ENCODE measurements around the gene MAL. TPM values are rescaled to one million over a fixed set of nuclear protein-coding genes. Genes with fewer than 3 reads are reported as not detected.

MAL gene
- total RNA-seq, 1 experiment from 2014 or later, result 0.22 TPM

DNA sequence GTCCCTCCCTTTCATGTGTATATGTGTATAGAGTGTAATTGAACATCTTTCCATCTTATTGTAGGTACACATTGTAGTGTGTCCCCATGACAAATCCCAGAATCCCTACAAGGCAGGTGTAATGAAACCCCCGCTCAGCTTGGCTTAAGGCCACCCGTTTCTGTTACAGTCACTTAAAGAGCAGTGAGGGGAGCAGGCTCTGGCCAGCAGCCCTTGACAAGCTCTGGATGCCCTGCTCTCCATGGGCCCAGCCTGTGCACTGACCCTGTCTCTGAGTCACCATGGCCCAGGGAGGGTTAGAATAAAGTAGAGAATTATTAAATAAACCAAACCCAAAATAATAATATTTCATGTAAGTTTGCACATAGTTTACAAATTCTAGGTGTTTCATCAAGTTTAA, 17.2 kb upstream of the MAL start (continued):
- TF ChIP-seq EMX1 (CRISPR knock-in tag; IDR thresholded peaks at IDR 0.05) (no peak), NR2C2 (CRISPR knock-in tag; IDR thresholded peaks at IDR 0.05) (no peak), SMAD3 (CRISPR knock-in tag; IDR thresholded peaks at IDR 0.05; ENCODE audit: borderline replicate concordance) (no peak), CREB1 (CRISPR knock-in tag; IDR thresholded peaks at IDR 0.05) (no peak), ZNF423 (CRISPR knock-in tag; IDR thresholded peaks at IDR 0.05) (no peak), JUN (CRISPR knock-in tag; IDR thresholded peaks at IDR 0.05) (no peak), MXD4 (CRISPR knock-in tag; IDR thresholded peaks at IDR 0.05; ENCODE audit: borderline replicate concordance) (no peak)
- TF ChIP-seq, protein P1, sequence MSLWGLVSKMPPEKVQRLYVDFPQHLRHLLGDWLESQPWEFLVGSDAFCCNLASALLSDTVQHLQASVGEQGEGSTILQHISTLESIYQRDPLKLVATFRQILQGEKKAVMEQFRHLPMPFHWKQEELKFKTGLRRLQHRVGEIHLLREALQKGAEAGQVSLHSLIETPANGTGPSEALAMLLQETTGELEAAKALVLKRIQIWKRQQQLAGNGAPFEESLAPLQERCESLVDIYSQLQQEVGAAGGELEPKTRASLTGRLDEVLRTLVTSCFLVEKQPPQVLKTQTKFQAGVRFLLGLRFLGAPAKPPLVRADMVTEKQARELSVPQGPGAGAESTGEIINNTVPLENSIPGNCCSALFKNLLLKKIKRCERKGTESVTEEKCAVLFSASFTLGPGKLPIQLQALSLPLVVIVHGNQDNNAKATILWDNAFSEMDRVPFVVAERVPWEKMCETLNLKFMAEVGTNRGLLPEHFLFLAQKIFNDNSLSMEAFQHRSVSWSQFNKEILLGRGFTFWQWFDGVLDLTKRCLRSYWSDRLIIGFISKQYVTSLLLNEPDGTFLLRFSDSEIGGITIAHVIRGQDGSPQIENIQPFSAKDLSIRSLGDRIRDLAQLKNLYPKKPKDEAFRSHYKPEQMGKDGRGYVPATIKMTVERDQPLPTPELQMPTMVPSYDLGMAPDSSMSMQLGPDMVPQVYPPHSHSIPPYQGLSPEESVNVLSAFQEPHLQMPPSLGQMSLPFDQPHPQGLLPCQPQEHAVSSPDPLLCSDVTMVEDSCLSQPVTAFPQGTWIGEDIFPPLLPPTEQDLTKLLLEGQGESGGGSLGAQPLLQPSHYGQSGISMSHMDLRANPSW (CRISPR knock-in tag; conservative IDR thresholded peaks at IDR 0.05; ENCODE audit: low read depth), result no peak
- TF ChIP-seq, protein P2, sequence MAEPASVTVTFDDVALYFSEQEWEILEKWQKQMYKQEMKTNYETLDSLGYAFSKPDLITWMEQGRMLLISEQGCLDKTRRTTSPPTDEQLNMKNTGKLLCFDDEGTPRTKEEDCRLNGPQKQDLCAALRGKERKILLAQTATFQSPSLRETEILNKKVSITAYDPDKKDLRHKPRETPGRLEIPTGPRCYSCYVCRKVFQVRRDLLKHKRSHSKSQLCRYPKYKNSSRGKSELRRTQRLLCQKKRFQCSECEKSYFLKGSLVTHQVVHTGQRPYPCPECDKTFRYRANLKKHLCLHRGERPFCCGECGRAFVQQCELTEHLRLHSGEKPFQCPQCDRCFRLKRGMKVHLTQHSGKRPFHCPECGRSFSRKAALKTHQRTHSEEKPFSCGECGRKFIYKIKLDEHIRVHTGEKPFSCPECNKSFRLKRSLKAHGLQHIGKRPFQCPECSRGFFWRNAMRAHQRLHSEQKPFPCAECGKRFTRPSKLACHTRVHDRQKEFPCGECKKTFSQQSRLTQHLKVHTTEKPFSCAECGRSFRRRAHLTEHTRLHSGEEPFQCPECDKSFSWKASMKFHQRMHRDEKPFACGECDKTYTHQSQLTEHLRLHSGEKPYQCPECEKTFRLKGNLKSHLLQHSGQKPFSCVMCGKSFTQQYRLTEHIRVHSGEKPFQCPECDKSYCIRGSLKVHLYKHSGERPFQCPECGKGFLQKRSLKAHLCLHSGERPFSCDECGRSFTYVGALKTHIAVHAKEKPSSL (CRISPR knock-in tag; conservative IDR thresholded peaks at IDR 0.05), result no peak

DNA sequence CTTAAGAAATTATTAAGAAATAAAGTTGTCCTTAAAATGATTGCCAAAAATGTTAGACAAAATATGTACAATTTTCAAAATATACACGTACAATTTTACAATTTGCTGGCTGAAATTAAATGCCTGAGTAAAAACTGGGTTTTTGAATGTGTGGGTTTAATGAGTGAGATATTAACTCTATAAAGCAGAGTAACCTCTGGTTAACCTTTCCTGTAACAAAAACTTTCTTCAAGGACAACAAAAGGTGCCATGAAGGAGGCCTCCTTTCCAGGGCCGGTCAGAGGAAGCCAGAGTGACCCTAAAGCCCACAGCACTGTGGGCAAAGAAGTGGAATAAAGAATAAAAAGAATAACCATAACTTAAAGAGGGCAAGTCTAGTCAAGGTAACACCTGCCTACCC, 16.5 kb upstream of the MAL start:
- Mint-ChIP-seq H3K27me3 (ENCODE audit: low read depth) (no peaks in the 10 kb centered on the region), H3K27ac (no peak overlapping the region), H3K4me3 (no peak overlapping the region), H3K9me3 (no peaks in the 10 kb centered on the region), H3K36me3 (no peaks in the 10 kb centered on the region), H3K4me1 (peaks cover 16% of the 10 kb centered on the region)
- no peak for DNase-seq (ENCODE audit: low spot score)
- ChIA-PET CTCF (interaction anchor here (0.8 to 1.9 kb wide), 4 partner anchors 10 to 71 kb away, joined by 3 to 8 read pairs (median 4); no protein-coding TSS in a partner anchor), POLR2A (interaction anchor here (1.9 kb wide), 1 partner anchor 13 kb away, joined by 4 read pairs; no protein-coding TSS in a partner anchor)
- no peak for ATAC-seq
- TF ChIP-seq FOXJ3 (CRISPR knock-in tag; IDR thresholded peaks at IDR 0.05; ENCODE audit: borderline replicate concordance), result no peak
- no peak for TF ChIP-seq ZNF396 (CRISPR knock-in tag; IDR thresholded peaks at IDR 0.05; ENCODE audit: borderline replicate concordance)
- no peak for TF ChIP-seq ATF1 (CRISPR knock-in tag; IDR thresholded peaks at IDR 0.05)
- no peak for TF ChIP-seq ZNF263 (CRISPR knock-in tag; IDR thresholded peaks at IDR 0.05; ENCODE audit: low read depth)
- TF ChIP-seq NFE2L1 (CRISPR knock-in tag; IDR thresholded peaks at IDR 0.05), result no peak
- no peak for TF ChIP-seq ZNF232 (CRISPR knock-in tag; IDR thresholded peaks at IDR 0.05)
- TF ChIP-seq OVOL2 (CRISPR knock-in tag; IDR thresholded peaks at IDR 0.05; ENCODE audit: borderline replicate concordance), result no peak
- TF ChIP-seq, protein P3, sequence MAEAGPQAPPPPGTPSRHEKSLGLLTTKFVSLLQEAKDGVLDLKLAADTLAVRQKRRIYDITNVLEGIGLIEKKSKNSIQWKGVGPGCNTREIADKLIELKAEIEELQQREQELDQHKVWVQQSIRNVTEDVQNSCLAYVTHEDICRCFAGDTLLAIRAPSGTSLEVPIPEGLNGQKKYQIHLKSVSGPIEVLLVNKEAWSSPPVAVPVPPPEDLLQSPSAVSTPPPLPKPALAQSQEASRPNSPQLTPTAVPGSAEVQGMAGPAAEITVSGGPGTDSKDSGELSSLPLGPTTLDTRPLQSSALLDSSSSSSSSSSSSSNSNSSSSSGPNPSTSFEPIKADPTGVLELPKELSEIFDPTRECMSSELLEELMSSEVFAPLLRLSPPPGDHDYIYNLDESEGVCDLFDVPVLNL (CRISPR knock-in tag; IDR thresholded peaks at IDR 0.05; ENCODE audit: borderline replicate concordance, low read depth), result no peak
- TF ChIP-seq, protein P1 (CRISPR knock-in tag; conservative IDR thresholded peaks at IDR 0.05; ENCODE audit: low read depth), result no peak
- TF ChIP-seq, protein P4, sequence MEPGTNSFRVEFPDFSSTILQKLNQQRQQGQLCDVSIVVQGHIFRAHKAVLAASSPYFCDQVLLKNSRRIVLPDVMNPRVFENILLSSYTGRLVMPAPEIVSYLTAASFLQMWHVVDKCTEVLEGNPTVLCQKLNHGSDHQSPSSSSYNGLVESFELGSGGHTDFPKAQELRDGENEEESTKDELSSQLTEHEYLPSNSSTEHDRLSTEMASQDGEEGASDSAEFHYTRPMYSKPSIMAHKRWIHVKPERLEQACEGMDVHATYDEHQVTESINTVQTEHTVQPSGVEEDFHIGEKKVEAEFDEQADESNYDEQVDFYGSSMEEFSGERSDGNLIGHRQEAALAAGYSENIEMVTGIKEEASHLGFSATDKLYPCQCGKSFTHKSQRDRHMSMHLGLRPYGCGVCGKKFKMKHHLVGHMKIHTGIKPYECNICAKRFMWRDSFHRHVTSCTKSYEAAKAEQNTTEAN (CRISPR knock-in tag; IDR thresholded peaks at IDR 0.05), result no peak
- TF ChIP-seq, protein P5, sequence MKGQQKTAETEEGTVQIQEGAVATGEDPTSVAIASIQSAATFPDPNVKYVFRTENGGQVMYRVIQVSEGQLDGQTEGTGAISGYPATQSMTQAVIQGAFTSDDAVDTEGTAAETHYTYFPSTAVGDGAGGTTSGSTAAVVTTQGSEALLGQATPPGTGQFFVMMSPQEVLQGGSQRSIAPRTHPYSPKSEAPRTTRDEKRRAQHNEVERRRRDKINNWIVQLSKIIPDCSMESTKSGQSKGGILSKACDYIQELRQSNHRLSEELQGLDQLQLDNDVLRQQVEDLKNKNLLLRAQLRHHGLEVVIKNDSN (CRISPR knock-in tag; IDR thresholded peaks at IDR 0.05), result no peak
- TF ChIP-seq, protein P6, sequence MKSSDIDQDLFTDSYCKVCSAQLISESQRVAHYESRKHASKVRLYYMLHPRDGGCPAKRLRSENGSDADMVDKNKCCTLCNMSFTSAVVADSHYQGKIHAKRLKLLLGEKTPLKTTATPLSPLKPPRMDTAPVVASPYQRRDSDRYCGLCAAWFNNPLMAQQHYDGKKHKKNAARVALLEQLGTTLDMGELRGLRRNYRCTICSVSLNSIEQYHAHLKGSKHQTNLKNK (CRISPR knock-in tag; IDR thresholded peaks at IDR 0.05), result no peak
- TF ChIP-seq JUN (CRISPR knock-in tag; IDR thresholded peaks at IDR 0.05), result no peak
- TF ChIP-seq, protein P7, sequence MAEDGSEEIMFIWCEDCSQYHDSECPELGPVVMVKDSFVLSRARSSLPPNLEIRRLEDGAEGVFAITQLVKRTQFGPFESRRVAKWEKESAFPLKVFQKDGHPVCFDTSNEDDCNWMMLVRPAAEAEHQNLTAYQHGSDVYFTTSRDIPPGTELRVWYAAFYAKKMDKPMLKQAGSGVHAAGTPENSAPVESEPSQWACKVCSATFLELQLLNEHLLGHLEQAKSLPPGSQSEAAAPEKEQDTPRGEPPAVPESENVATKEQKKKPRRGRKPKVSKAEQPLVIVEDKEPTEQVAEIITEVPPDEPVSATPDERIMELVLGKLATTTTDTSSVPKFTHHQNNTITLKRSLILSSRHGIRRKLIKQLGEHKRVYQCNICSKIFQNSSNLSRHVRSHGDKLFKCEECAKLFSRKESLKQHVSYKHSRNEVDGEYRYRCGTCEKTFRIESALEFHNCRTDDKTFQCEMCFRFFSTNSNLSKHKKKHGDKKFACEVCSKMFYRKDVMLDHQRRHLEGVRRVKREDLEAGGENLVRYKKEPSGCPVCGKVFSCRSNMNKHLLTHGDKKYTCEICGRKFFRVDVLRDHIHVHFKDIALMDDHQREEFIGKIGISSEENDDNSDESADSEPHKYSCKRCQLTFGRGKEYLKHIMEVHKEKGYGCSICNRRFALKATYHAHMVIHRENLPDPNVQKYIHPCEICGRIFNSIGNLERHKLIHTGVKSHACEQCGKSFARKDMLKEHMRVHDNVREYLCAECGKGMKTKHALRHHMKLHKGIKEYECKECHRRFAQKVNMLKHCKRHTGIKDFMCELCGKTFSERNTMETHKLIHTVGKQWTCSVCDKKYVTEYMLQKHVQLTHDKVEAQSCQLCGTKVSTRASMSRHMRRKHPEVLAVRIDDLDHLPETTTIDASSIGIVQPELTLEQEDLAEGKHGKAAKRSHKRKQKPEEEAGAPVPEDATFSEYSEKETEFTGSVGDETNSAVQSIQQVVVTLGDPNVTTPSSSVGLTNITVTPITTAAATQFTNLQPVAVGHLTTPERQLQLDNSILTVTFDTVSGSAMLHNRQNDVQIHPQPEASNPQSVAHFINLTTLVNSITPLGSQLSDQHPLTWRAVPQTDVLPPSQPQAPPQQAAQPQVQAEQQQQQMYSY (CRISPR knock-in tag; IDR thresholded peaks at IDR 0.05), result no peak
